ENCODE data around the gene FNDC3B. TPM values are rescaled to one million over a fixed set of nuclear protein-coding genes. Genes with fewer than 3 reads are reported as not detected.

Gene FNDC3B
- total RNA-seq, 1 donor from 2014 or later, result 68.5 TPM

- TF ChIP-seq POLR2A (IDR thresholded peaks at IDR 0.05) (no peak), POLR2AphosphoS5 (IDR thresholded peaks at IDR 0.05; ENCODE audit: insufficient read depth in 1 of 2, low read depth in 1 of 2) (no peak)
- H3K27ac ChIP-seq, result no peak overlapping the region
- no peaks in the 10 kb centered on the region for H3K36me3 ChIP-seq
- no peaks in the 10 kb centered on the region for H3K9me3 ChIP-seq
- H3K4me1 ChIP-seq, result no peaks in the 10 kb centered on the region
- no peak for DNase-seq (ENCODE audit: extremely low spot score in 2 of 2)
- no peaks in the 10 kb centered on the region for H3K27me3 ChIP-seq
- intact Hi-C loops (cut with DNase I), result no loop called here
- no peak overlapping the region for H3K4me3 ChIP-seq
Measured at GRCh38 chr3:172030181-172030580, 9.2 kb upstream of the FNDC3B start.

DNA sequence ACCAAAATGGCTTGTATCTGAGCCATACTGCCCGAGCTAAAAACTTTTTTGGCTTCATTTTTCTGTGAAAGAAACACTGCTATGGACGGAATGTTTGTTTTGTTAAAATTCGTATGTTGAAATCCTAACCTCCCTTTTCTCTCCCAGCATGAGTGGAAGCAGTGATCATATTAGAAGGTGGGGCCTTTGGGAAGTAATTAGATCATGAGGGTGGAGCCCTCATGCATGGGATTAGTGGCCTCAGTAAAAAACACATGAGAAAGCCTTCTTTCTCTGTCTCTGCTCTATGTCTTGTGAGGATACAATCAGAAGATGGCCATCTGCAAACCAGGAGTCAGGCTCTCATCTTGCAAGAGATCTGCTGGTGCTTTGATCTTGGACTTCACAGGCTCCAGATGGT, 7.4 kb upstream of the FNDC3B start:
- Histone ChIP-seq H3K36me3 (no peaks in the 10 kb centered on the region), H3K4me3 (no peak overlapping the region), H3K9me3 (no peaks in the 10 kb centered on the region), H3K27ac (no peak overlapping the region), H3K27me3 (no peaks in the 10 kb centered on the region), H3K4me1 (no peaks in the 10 kb centered on the region)
- intact Hi-C loops (cut with DNase I), result no loop called here
- no peak for DNase-seq (ENCODE audit: extremely low spot score in 2 of 2)
- TF ChIP-seq CTCF (IDR thresholded peaks at IDR 0.05) (no peak), POLR2AphosphoS5 (IDR thresholded peaks at IDR 0.05; ENCODE audit: insufficient read depth in 1 of 2, low read depth in 1 of 2) (no peak), POLR2A (IDR thresholded peaks at IDR 0.05) (no peak)

GRCh38 chr3:172033396-172033795, 6.0 kb upstream of the FNDC3B start:
- no peaks in the 10 kb centered on the region for H3K9me3 ChIP-seq
- no peak overlapping the region for H3K4me3 ChIP-seq
- no peak overlapping the region for H3K27ac ChIP-seq
- H3K4me1 ChIP-seq, result no peaks in the 10 kb centered on the region
- intact Hi-C loops (cut with DNase I), result no loop called here
- DNase-seq (ENCODE audit: extremely low spot score in 2 of 2), result no peak
- no peak for TF ChIP-seq POLR2A (IDR thresholded peaks at IDR 0.05)
- no peak for TF ChIP-seq CTCF (IDR thresholded peaks at IDR 0.05)
- TF ChIP-seq POLR2AphosphoS5 (IDR thresholded peaks at IDR 0.05; ENCODE audit: insufficient read depth in 1 of 2, low read depth in 1 of 2), result no peak
- H3K36me3 ChIP-seq, result no peaks in the 10 kb centered on the region
- no peaks in the 10 kb centered on the region for H3K27me3 ChIP-seq

DNA sequence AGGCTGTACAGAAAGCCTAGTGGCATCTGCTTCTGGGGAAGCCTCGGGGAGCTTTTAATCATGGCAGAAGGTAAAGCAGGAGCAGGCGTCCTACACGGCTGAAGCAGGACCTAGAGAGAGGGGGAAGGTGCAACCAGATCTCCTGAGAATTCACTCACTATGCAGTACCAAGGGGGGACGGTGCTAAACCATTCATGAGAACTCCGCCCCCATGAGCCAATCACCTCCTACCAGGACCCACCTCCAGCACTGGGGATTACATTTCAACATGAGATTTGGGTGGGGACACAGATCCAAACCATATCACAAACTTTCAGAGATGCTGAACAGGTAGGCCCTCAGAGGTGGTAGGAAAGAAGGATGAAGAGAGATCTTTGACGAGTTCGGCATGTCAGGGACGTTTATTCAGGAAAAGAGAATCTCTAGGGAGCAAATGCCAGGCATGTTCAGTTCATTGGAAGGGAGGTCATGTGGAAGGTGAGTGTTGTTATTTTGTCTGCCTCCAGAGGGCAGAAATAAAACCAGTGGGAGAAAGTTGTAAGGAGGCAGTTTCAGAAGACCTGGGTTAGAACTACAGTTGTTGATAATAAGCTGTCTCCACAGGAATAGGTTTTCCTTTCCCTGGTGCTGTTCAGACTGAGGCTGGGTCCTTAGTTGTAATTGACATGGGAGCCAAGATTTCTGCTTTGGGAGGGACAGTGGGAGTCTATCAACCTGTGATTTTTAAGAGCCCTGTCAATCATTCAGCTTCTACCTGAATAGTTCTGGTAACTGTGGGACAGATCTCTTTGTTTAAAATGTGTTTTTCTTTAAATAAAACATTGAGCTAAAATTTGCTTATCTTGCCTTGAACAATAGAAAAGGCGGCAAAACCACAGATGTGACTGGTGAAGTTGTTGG, 4.3 kb upstream of the FNDC3B start:
- TF ChIP-seq POLR2AphosphoS5 (IDR thresholded peaks at IDR 0.05; ENCODE audit: insufficient read depth in 1 of 2, low read depth in 1 of 2), result no peak
- TF ChIP-seq POLR2A (IDR thresholded peaks at IDR 0.05), result no peak
- peak in 1 of 3 experiments; percentile 31 for TF ChIP-seq CTCF (IDR thresholded peaks at IDR 0.05)
- H3K36me3 ChIP-seq, result no peaks in the 10 kb centered on the region
- H3K9me3 ChIP-seq, result no peaks in the 10 kb centered on the region
- H3K4me1 ChIP-seq, result peaks cover 7% of the 10 kb centered on the region
- intact Hi-C loops (cut with DNase I), result no loop called here
- H3K27me3 ChIP-seq, result no peaks in the 10 kb centered on the region
- H3K27ac ChIP-seq, result no peak overlapping the region
- DNase-seq (ENCODE audit: extremely low spot score in 2 of 2), result no peak
- H3K4me3 ChIP-seq, result no peak overlapping the region

GRCh38 chr3:172036541-172037215, 2.7 kb upstream of the FNDC3B start:
- TF ChIP-seq CTCF (IDR thresholded peaks at IDR 0.05), result no peak
- TF ChIP-seq POLR2A (IDR thresholded peaks at IDR 0.05), result no peak
- Histone ChIP-seq H3K27ac (no peak overlapping the region), H3K9me3 (no peaks in the 10 kb centered on the region), H3K27me3 (no peaks in the 10 kb centered on the region), H3K36me3 (no peaks in the 10 kb centered on the region), H3K4me1 (peaks cover 9% of the 10 kb centered on the region), H3K4me3 (no peak overlapping the region)
- no peak for DNase-seq (ENCODE audit: extremely low spot score in 2 of 2)
- intact Hi-C loops (cut with DNase I), result no loop called here

All from vagina (tissue), 2 donors.